Omental fat pad (tissue), 4 donors: ENCODE measurements around the gene ARHGAP26. TPM values are rescaled to one million over a fixed set of nuclear protein-coding genes. Genes with fewer than 3 reads are reported as not detected.

Source experiments
- ATAC-seq: fragments of 150-250 bp; one replicate; pipeline ENCODE4 v1.9.1; 2016; ENCODE audit warnings: mild to moderate bottlenecking, moderate library complexity; ENCODE audit not compliant: low FRiP score
- DNase-seq: peaks from one replicate; pipeline ENCODE4 v3.0.0-alpha.2; 2019; ENCODE audit warnings: low spot score
- CTCF ChIP-seq, 3 donors: fragments of 450-650 bp; IDR thresholded peaks; one replicate each; pipeline ENCODE4 v1.5.1; 2016 to 2017; ENCODE audit warnings: antibody characterized with exemption in 3 of 3, mild to moderate bottlenecking in 3 of 3, moderate library complexity in 2 of 3
- total RNA-seq, 4 donors: library from RNA; depleted of rRNA; stranded (reverse); fragments of >200 nt; gene quantifications; one replicate each; pipeline ENCODE4 v1.1.0, GENCODE V29; 2016

The ARHGAP26 gene
- total RNA-seq, 4 donors from 2014 or later = 40.4 to 134 (median 63.6) TPM

DNA sequence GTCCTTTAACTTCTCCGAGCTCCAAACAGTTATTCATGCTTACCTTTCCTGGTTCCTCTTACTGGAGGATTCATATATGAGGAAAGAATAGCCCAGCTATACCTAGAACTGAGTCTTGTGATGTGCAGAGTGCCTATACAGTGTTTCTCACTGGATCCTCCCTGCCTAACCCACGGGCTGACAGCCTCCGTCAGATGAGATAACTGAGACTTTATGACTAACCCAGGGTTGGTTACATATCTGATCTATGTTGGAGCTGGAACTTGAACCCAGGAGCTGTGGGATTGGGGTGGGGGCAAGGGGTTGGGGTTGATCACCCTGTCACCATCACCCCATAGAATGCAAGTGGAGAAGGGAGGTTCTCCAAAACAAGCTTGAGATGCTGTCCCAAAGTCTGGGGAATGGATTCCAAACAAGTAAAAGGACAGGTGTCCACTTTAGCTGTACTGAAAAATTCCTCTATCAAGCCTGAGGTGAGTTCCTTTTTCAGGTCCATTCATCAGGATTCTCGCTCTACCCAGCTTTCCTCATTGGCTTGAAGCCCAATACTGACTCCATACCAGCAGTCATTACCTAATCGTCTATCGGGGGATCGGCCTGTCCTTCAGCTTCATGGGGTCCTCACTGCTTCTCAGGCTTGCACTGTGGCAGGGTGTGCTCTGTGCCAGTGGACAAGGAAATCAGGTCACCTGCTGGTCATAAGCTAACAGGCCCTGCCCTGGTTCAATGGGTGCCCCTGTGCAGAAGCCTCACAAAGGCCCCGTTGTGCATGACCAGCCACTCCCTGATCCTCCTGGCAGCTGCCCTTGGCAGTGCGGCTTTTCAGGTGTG, 100.6 kb downstream of the ARHGAP26 start:
- DNase-seq = no peak

GRCh38 chr5:142871363-142872193, 101.4 kb downstream of the ARHGAP26 start:
- TF ChIP-seq CTCF (IDR thresholded peaks at IDR 0.05) = no peak
- DNase-seq (no peak), ATAC-seq (no peak)

More for the DNA sequence above, 100.6 kb downstream of the ARHGAP26 start:
- no peak for ATAC-seq
- TF ChIP-seq CTCF (IDR thresholded peaks at IDR 0.05) = no peak

DNA sequence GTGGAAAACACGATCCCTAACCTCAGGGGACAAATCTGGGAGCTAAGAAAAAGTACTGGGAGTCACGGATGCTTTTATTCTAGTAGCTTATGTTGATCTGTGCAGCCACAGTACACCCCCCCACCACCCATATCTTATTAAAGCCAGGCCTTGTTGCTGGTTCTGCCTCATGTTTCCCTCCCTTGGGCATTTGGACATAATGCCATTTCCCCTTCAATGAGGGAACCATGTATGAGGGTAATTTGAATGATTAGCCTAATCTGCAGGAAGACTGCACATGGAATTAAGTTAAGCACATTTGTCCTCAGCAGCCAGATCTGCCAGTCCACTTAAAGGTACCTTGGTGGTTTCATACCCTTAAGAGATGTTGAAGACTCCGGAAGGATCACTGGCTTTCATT, 102.0 kb downstream of the ARHGAP26 start:
- DNase-seq (no peak), ATAC-seq (no peak)
- no peak for TF ChIP-seq CTCF (IDR thresholded peaks at IDR 0.05)

GRCh38 chr5:142872795-142873194, 102.6 kb downstream of the ARHGAP26 start:
- DNase-seq (no peak), ATAC-seq (peak; percentile 53)
- TF ChIP-seq CTCF (IDR thresholded peaks at IDR 0.05) = no peak

GRCh38 chr5:142873831-142874230, 103.7 kb downstream of the ARHGAP26 start:
- no peak for TF ChIP-seq CTCF (IDR thresholded peaks at IDR 0.05)
- no peak for DNase-seq

GRCh38 chr5:142874540-142874939, 104.4 kb downstream of the ARHGAP26 start:
- DNase-seq (no peak), ATAC-seq (no peak)
- TF ChIP-seq CTCF (IDR thresholded peaks at IDR 0.05) = no peak

More at GRCh38 chr5:142873831-142874230, 103.7 kb downstream of the ARHGAP26 start:
- no peak for ATAC-seq
